Right atrium auricular region (tissue), 2 donors: ENCODE measurements around the gene CDC42SE2. TPM values are rescaled to one million over a fixed set of nuclear protein-coding genes. Genes with fewer than 3 reads are reported as not detected.

Experiments used
- DNase-seq: peaks from one replicate; pipeline ENCODE4 v3.0.0-alpha.2; 2019; ENCODE audit warnings: low spot score
- H3K27ac ChIP-seq, 2 donors: fragments of 200-600 bp; sonication (generic); 1 replicate in 1 of 2; 2 replicates in 1 of 2; pipeline ENCODE4 v1.5.1; 2016 to 2019
- H3K27me3 ChIP-seq, 2 donors: fragments of 200-600 bp; sonication (generic); one replicate each; pipeline versions ENCODE4 v1.5.1 to v1.6.0; 2017 to 2019
- H3K36me3 ChIP-seq: fragments of 200-600 bp; sonication (generic); one replicate; pipeline ENCODE4 v1.5.1; 2016
- H3K4me1 ChIP-seq, 2 donors: fragments of 200-600 bp; sonication (generic); one replicate each; pipeline versions ENCODE4 v1.5.1 to v1.6.0; 2017 to 2019
- H3K4me3 ChIP-seq, 2 donors: fragments of 200-600 bp; sonication (generic); 1 replicate in 1 of 2; 2 replicates in 1 of 2; pipeline ENCODE4 v1.5.1; 2017 to 2019; ENCODE audit warnings: mild to moderate bottlenecking in 1 of 2, moderate library complexity in 1 of 2
- H3K9me3 ChIP-seq, 2 donors: fragments of 200-600 bp; sonication (generic); one replicate each; pipeline ENCODE4 v1.5.1; 2019
- CTCF ChIP-seq, 2 donors: fragments of 200-600 bp; sonication (generic); IDR thresholded peaks; one replicate each; pipeline ENCODE4 v1.5.1; 2019; ENCODE audit warnings: antibody characterized with exemption in 2 of 2
- total RNA-seq, 2 donors: library from RNA; depleted of rRNA; stranded (reverse); fragments of >200 nt; gene quantifications; one replicate each; pipeline ENCODE4 v1.1.0, GENCODE V29; 2016

CDC42SE2 gene, protein sequence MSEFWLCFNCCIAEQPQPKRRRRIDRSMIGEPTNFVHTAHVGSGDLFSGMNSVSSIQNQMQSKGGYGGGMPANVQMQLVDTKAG
- total RNA-seq, result 10 to 100 TPM; 13.5 to 15.0 TPM

GRCh38 chr5:131263648-131264450 is at the start of gene CDC42SE2:
TSS of gene CDC42SE2 (plus strand) at chr5:131264053. CDS start at chr5:131359494, 95,441 bp downstream.
- H3K9me3 ChIP-seq, result no peaks in the 10 kb centered on the region
- peak within 1 kb of the TSS; percentile 89 to 90 for H3K27ac ChIP-seq
- no peaks in the 10 kb centered on the region for H3K36me3 ChIP-seq
- peak within 1 kb of the TSS; percentile 93 to 94 for H3K4me3 ChIP-seq
- TF ChIP-seq CTCF (IDR thresholded peaks at IDR 0.05), result no peak
- DNase-seq, result peak; percentile 67
- H3K4me1 ChIP-seq, result peaks cover 0 to 10% of the 10 kb centered on the region in 2 donors
- no peaks in the 10 kb centered on the region for H3K27me3 ChIP-seq

DNA sequence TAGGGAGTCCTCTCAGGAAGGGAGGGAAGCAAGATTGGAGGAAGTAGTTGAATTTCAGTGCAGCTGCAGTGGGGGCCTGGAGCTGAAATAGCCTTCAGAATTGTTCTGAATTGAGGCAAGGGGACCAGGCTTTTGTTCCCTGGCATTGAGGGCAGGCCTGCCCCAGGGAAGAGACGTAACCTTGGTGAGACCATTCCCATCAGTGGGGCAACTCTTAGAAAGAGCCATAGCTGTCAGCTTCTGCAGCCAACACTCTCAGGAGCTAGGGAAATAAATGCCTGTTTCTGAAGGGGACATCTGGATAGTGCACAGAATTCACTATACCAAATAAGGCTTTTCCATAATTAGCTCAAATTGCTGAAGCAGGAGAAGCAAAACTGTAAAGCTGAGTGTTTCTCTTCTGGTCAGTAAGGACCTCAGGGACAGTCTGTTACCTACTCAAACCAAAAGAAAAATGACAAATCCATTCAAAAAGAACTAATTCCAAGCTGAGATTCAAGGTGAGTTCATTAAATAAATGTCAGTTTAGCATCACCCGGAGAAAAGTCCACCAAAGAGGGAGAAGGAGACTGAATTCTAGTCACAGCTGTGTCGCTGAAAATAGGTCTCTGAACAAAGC is 49.1 kb upstream of the CDC42SE2 start:
- no peaks in the 10 kb centered on the region for H3K4me1 ChIP-seq
- H3K4me3 ChIP-seq, result no peak overlapping the region
- no peaks in the 10 kb centered on the region for H3K36me3 ChIP-seq
- no peaks in the 10 kb centered on the region for H3K27me3 ChIP-seq
- H3K27ac ChIP-seq, result no peak overlapping the region
- H3K9me3 ChIP-seq, result no peaks in the 10 kb centered on the region
- TF ChIP-seq CTCF (IDR thresholded peaks at IDR 0.05), result no peak
- DNase-seq, result no peak

DNA sequence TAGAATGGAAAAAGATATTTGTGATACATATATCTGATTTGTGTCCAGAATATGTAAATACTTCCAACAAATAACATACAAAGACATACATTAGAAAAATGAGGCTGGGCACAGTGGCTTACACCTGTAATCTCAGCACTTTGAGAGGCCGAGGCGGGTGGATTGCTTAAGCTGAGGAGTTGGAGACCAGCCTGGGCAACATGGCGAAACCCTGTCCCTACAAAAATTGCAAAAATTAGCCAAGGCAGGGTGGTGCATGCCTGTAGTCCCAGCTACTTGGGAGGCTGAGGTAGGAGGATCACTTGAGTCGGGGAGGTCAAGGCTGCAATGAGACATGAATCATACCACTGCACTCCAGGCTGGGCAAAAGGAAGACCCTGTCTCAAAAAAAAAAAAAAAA is 46.1 kb upstream of the CDC42SE2 start:
- Histone ChIP-seq H3K27ac (no peak overlapping the region), H3K4me3 (no peak overlapping the region), H3K9me3 (no peaks in the 10 kb centered on the region), H3K27me3 (no peaks in the 10 kb centered on the region), H3K4me1 (no peaks in the 10 kb centered on the region), H3K36me3 (no peaks in the 10 kb centered on the region)
- no peak for DNase-seq
- TF ChIP-seq CTCF (IDR thresholded peaks at IDR 0.05), result no peak

GRCh38 chr5:131218392-131218791 is 45.5 kb upstream of the CDC42SE2 start:
- no peak for DNase-seq
- TF ChIP-seq CTCF (IDR thresholded peaks at IDR 0.05), result no peak
- Histone ChIP-seq H3K36me3 (no peaks in the 10 kb centered on the region), H3K27me3 (no peaks in the 10 kb centered on the region), H3K4me1 (no peaks in the 10 kb centered on the region), H3K27ac (no peak overlapping the region), H3K9me3 (no peaks in the 10 kb centered on the region), H3K4me3 (no peak overlapping the region)

DNA sequence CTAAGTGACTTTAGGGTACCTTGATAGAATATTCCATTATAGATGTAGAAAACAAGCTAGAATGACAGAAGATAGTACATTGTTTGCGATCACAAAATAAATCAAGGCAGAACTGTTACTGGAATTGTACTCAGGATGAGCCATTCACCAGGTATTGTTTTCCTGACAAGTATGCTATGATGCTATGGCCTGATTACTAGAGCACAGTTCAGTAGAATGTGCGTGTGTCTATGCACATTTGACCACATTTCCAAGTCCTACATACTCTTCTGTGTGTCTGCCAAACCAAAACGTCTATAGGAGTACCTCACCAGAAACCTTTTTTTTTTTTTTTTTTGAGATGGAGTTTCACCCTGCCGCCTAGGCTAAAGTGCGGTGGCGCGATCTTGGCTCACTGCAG is 43.3 kb upstream of the CDC42SE2 start:
- no peak for TF ChIP-seq CTCF (IDR thresholded peaks at IDR 0.05)
- Histone ChIP-seq H3K27ac (no peak overlapping the region), H3K4me3 (no peak overlapping the region)

More for the DNA sequence above, 43.3 kb upstream of the CDC42SE2 start:
- H3K36me3 ChIP-seq, result no peaks in the 10 kb centered on the region
- no peaks in the 10 kb centered on the region for H3K9me3 ChIP-seq
- no peaks in the 10 kb centered on the region for H3K4me1 ChIP-seq
- no peak for DNase-seq
- H3K27me3 ChIP-seq, result no peaks in the 10 kb centered on the region
